NB4 (cell line): ENCODE results near the gene ADCY2.

Experiments
- MYC ChIP-seq: IDR thresholded peaks from 2 replicates; pipeline ENCODE4 v1.6.1; 2011; ENCODE audit warnings: low read depth, low read length
- POLR2A ChIP-seq: IDR thresholded peaks from 2 replicates; pipeline ENCODE4 v1.6.1; 2011; ENCODE audit warnings: mild to moderate bottlenecking; ENCODE audit not compliant: insufficient read length; ENCODE audit errors: extremely low read depth
- TF ChIP-seq, protein P1 (sequence below): IDR thresholded peaks from one replicate; pipeline ENCODE4 v1.5.1; 2012; ENCODE audit warnings: low read depth, low read length

GRCh38 chr5:7374186-7374585 lies 21.8 kb upstream of the ADCY2 start:
- TF ChIP-seq, protein P1, sequence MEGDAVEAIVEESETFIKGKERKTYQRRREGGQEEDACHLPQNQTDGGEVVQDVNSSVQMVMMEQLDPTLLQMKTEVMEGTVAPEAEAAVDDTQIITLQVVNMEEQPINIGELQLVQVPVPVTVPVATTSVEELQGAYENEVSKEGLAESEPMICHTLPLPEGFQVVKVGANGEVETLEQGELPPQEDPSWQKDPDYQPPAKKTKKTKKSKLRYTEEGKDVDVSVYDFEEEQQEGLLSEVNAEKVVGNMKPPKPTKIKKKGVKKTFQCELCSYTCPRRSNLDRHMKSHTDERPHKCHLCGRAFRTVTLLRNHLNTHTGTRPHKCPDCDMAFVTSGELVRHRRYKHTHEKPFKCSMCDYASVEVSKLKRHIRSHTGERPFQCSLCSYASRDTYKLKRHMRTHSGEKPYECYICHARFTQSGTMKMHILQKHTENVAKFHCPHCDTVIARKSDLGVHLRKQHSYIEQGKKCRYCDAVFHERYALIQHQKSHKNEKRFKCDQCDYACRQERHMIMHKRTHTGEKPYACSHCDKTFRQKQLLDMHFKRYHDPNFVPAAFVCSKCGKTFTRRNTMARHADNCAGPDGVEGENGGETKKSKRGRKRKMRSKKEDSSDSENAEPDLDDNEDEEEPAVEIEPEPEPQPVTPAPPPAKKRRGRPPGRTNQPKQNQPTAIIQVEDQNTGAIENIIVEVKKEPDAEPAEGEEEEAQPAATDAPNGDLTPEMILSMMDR = no peak
- TF ChIP-seq POLR2A = no peak
- TF ChIP-seq MYC = no peak
